Stimulated activated CD8-positive, alpha-beta memory T cell treated with anti-CD3 and anti-CD28 coated beads, Interleukin-7, amount 100 ng/mL, for 4 hours (primary cell): ENCODE measurements around the gene MICAL2.
"Not testable (repeated sequence)": the region's sequence is repeated elsewhere in the genome, so short reads cannot be mapped to it uniquely, and the experiment has no call there.

ENCODE experiments used
- DNase-seq, 2 donors: peaks; one replicate each; pipeline ENCODE4 v3.0.0-alpha.2; 2020; ENCODE audit warnings: low read depth in 2 of 2

The MICAL2 gene

GRCh38 chr11:12135185-12135584 is 24.8 kb downstream of the MICAL2 start:
- DNase-seq, result no peak

GRCh38 chr11:12137005-12137690 is 26.8 kb downstream of the MICAL2 start:
- no peak for DNase-seq

- no peak for DNase-seq
Measured at GRCh38 chr11:12137938-12138731, 27.7 kb downstream of the MICAL2 start.

DNA sequence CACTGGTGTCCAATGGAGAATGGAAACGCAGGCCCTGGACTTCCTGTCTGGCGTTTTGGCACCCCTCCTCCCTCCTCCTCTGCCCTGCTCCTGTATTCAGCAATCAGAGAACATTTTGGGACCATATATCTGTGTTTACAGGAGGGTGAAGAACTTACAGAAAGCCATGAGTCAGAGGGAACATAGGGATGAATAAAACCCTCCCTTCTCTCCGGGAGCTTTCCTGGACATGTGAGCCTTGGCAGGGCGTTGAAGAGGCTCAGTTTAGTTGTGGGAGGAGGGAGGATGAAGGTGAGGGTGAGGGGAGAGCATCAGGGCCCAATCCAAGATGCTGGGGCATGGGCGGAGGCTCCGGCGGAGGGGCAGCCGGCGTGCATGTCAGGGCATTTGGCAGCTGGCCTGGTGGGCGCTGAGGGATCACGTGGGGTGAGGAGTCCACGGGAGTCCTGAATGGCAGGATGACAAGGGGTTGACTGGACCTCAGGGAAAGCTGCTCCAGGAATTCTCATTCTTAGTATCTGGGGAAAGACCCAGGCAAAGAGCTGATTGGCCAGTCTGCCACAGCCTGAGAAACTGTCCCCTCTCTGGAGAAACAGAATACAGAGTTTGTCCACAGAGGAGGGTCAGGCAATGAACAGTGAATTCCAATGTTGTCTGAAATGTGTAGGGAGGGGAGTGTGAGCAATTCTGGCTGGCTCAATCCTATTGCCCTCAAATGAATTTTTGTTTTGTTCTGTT is 28.9 kb downstream of the MICAL2 start:
- no peak for DNase-seq

- no peak for DNase-seq
Measured at GRCh38 chr11:12140186-12140793, 29.9 kb downstream of the MICAL2 start.

- no peak for DNase-seq
Measured at GRCh38 chr11:12141283-12141682, 30.9 kb downstream of the MICAL2 start.

GRCh38 chr11:12142176-12142575 is 31.8 kb downstream of the MICAL2 start:
- no peak for DNase-seq

GRCh38 chr11:12142909-12143308 is 32.5 kb downstream of the MICAL2 start:
- DNase-seq, result no peak

- DNase-seq, result no peak
Measured at GRCh38 chr11:12143461-12144258, 33.3 kb downstream of the MICAL2 start.

DNA sequence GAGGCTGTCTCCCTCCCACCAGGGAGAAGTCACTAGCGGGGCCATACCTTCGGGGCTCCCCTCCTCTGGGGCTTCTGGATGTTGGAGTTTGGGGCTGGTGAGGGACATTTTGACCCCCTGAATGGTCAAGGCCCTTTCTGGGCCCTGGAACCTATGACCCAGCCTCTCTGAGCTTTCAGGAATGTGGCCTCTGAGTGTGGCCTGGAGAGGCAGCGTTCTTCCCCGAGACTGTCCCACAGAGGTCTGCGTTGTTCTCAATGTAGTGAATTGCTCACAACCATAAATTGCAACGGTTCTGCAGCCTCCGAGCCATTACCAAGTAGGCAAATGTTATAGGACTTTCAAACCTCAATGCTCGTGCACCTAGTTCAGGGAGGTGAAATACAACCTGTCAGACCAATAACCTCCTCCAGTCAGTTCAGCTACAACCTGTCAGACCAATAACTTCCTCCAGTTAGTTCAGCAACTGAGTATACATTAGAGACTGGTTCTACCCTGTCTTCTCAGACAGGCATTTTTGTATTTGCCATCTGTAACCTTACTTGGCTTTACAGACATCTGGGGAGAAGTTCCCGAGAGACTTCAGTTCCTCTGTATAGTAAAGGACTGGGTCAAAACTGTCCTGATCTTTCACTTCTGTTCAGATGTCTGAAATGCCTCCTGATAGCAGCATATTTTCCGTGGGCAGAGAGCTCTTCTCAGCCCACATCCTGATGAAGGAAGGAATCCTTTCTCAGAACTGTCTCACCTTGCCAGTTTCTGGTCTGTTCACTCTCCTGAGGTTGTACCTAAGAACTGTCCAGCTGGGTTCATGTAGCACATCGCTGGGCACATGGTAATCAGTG is 34.2 kb downstream of the MICAL2 start:
- no peak for DNase-seq

GRCh38 chr11:12146678-12147077 is 36.3 kb downstream of the MICAL2 start:
- DNase-seq, result not testable (repeated sequence)

DNA sequence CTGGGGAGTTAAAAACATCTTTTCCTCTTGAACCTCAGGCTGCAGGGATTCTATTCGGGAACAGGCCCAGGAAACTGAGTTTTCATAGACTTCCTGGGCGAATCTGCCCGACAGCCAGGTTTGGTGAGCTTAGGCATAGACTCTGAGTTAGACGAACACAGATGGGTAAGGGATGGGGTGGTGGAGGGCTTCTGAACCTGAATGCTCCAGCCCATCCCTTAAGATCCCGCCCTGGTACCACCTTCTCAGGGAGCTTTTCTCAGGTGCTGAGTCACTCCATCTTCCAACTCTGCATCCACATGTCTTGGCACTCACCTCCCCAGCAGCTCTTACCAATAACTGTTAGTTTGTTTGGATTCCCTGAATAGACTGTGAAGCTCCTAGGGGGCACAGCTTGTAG is 37.4 kb downstream of the MICAL2 start:
- DNase-seq, result no peak

GRCh38 chr11:12148466-12148865 is 38.1 kb downstream of the MICAL2 start:
- DNase-seq, result no peak

- no peak for DNase-seq
Measured at GRCh38 chr11:12148882-12149281, 38.5 kb downstream of the MICAL2 start.

- DNase-seq, result no peak
Measured at GRCh38 chr11:12149672-12150225, 39.4 kb downstream of the MICAL2 start.

- no peak for DNase-seq
Measured at GRCh38 chr11:12150831-12151382, 40.5 kb downstream of the MICAL2 start.

GRCh38 chr11:12152321-12152720 is 41.9 kb downstream of the MICAL2 start:
- DNase-seq, result no peak

GRCh38 chr11:12154871-12155668 is 44.7 kb downstream of the MICAL2 start:
- DNase-seq, result no peak

- no peak for DNase-seq
Measured at GRCh38 chr11:12155696-12156095, 45.3 kb downstream of the MICAL2 start.
